Keratinocyte (primary cell): ENCODE measurements around the gene TSPEAR.

Source experiments
- EZH2 ChIP-seq: IDR thresholded peaks from one replicate; pipeline ENCODE4 v1.6.1; 2012; ENCODE audit warnings: inconsistent platforms, mild to moderate bottlenecking, low read length, moderate library complexity
- TF ChIP-seq, protein P1 (sequence below), 3 experiments: IDR thresholded peaks in 1 of 3; conservative IDR thresholded peaks in 1 of 3; optimal IDR thresholded peaks in 1 of 3; 2 replicates in 2 of 3; 3 replicates in 1 of 3; pipeline versions ENCODE3 to v1.5.1; 2011; ENCODE audit warnings: low read length in 3 of 3, mild to moderate bottlenecking in 3 of 3, moderate library complexity in 2 of 3, control low read depth in 1 of 3, inconsistent platforms in 1 of 3; ENCODE audit not compliant: insufficient read depth in 2 of 3; ENCODE audit errors: extremely low read depth in 1 of 3

DNA sequence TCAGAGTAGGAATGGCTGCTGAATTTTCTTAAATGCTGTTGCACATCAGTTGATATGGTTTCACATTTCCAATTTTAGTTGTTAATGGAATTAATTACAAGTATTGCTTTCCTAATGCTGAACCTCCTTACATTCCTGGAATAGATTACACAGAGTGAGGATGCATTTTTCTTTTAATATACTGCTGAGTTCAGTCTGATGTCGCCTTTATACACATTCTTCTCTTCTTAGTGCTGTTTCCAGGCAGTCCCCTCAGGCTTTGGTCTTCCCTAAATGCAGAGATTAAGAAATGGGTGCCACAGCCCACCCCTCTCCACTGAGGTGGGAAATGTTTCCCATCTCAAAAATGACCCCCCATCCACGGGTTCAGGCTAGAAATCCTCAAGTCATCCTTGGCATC, 6.7 kb upstream of the TSPEAR start:
- TF ChIP-seq, protein P1, sequence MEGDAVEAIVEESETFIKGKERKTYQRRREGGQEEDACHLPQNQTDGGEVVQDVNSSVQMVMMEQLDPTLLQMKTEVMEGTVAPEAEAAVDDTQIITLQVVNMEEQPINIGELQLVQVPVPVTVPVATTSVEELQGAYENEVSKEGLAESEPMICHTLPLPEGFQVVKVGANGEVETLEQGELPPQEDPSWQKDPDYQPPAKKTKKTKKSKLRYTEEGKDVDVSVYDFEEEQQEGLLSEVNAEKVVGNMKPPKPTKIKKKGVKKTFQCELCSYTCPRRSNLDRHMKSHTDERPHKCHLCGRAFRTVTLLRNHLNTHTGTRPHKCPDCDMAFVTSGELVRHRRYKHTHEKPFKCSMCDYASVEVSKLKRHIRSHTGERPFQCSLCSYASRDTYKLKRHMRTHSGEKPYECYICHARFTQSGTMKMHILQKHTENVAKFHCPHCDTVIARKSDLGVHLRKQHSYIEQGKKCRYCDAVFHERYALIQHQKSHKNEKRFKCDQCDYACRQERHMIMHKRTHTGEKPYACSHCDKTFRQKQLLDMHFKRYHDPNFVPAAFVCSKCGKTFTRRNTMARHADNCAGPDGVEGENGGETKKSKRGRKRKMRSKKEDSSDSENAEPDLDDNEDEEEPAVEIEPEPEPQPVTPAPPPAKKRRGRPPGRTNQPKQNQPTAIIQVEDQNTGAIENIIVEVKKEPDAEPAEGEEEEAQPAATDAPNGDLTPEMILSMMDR (optimal IDR thresholded peaks at IDR 0.05 in 1 of 3, IDR thresholded peaks at IDR 0.05 in 1 of 3, conservative IDR thresholded peaks at IDR 0.05 in 1 of 3; ENCODE audit: extremely low read depth in 1 of 3, insufficient read depth in 2 of 3, low read length in 3 of 3) = no peak
- TF ChIP-seq EZH2 = no peak
